HepG2 (cell line): ENCODE results near the gene MAP2K7. TPM values are rescaled to one million over a fixed set of nuclear protein-coding genes. Genes with fewer than 3 reads are reported as not detected.

Source experiments
- ATAC-seq: fragments of 200-7000 bp; cut with Tn5 transposase; 3 replicates; pipeline ENCODE4 v1.9.1; 2020; ENCODE audit warnings: mild to moderate bottlenecking, moderate library complexity
- BruUV-seq: library from RNA; stranded (reverse); fragments of 400-500 nt; replicated peaks from 2 replicates; lab custom pipeline; 2021; lab: Mats Ljungman, UMichigan
- CTCF ChIA-PET: fragments of 300-600 bp; formaldehyde crosslinking; extraction: SDS; loops from one replicate; lab custom pipeline; 2021; ENCODE audit warnings: low total read pairs, inconsistent platforms, low intra/inter-chr PET ratio; lab: Yijun Ruan, JAX
- POLR2A ChIA-PET: fragments of 350-600 bp; sonication (Branson Sonifier 250); formaldehyde crosslinking; loops from one replicate; lab custom pipeline; 2020; ENCODE audit warnings: antibody characterized with exemption, inconsistent platforms; lab: Yijun Ruan, JAX
- DNase-seq: peaks from one replicate; pipeline ENCODE4 v3.0.0-alpha.2; 2015; ENCODE audit warnings: low spot score
- FAIRE-seq: peaks from 3 replicates; lab custom pipeline; 2011; peaks lifted over from hg19 to GRCh38; lab: Jason Lieb, UNC
- H2AFZ ChIP-seq: one replicate; pipeline ENCODE4 v1.6.1; 2011; ENCODE audit warnings: low read length, inconsistent platforms
- H3K27ac ChIP-seq: fragments of 300-600 bp; 3 replicates; pipeline ENCODE4 v1.8.0; 2011; ENCODE audit warnings: mixed run types, mild to moderate bottlenecking, mixed read lengths, low read length, inconsistent platforms; ENCODE audit not compliant: insufficient read depth; ENCODE audit errors: extremely low read length
- H3K27me3 ChIP-seq, 2 experiments: fragments of 200-600 bp in 1 of 2; 2 replicates in 1 of 2; 3 replicates in 1 of 2; pipeline versions ENCODE4 v1.6.0 to v1.8.0; 2011; ENCODE audit warnings: low read length in 2 of 2, mild to moderate bottlenecking in 2 of 2, moderate library complexity in 2 of 2, inconsistent platforms in 1 of 2; ENCODE audit not compliant: insufficient read depth in 2 of 2, control insufficient read depth in 1 of 2
- H3K36me3 ChIP-seq, 2 experiments: fragments of 200-600 bp in 1 of 2; replicated peaks in 1 of 2; 2 replicates in 1 of 2; 3 replicates in 1 of 2; pipeline versions ENCODE4 v1.5.1 to v1.8.0; 2011; ENCODE audit warnings: low read length in 2 of 2, inconsistent platforms in 1 of 2; ENCODE audit not compliant: insufficient read depth in 2 of 2, control insufficient read depth in 1 of 2
- H3K4me1 ChIP-seq: 2 replicates; pipeline ENCODE4 v1.5.1; 2012; ENCODE audit warnings: low read length, inconsistent platforms; ENCODE audit not compliant: insufficient read depth
- H3K4me2 ChIP-seq: 2 replicates; pipeline ENCODE4 v1.6.0; 2011; ENCODE audit warnings: low read depth, low read length, inconsistent platforms
- H3K4me3 ChIP-seq, 3 experiments: fragments of 200-600 bp in 1 of 3; sonication (generic), shearing (Covaris generic) in 1 of 3; replicated peaks in 1 of 3; 2 replicates each; pipeline ENCODE4 v1.5.1; 2011 to 2016; ENCODE audit warnings: low read length in 3 of 3, inconsistent platforms in 2 of 3, low read depth in 2 of 3, mild to moderate bottlenecking in 2 of 3, control low read depth in 1 of 3, mixed read lengths in 1 of 3; ENCODE audit not compliant: insufficient read depth in 1 of 3
- H3K79me2 ChIP-seq: one replicate; pipeline ENCODE4 v1.6.1; 2011; ENCODE audit warnings: low read length, inconsistent platforms; ENCODE audit not compliant: insufficient read depth
- H3K9ac ChIP-seq: 2 replicates; pipeline ENCODE4 v1.6.0; 2011; ENCODE audit warnings: mild to moderate bottlenecking, low read depth, low read length, inconsistent platforms; ENCODE audit not compliant: insufficient read depth
- H3K9me3 ChIP-seq: 2 replicates; pipeline ENCODE4 v1.5.1; 2012; ENCODE audit warnings: mild to moderate bottlenecking, low read length
- H4K20me1 ChIP-seq: 2 replicates; pipeline ENCODE4 v1.6.0; 2011; ENCODE audit warnings: inconsistent platforms, mild to moderate bottlenecking, low read length, moderate library complexity; ENCODE audit not compliant: insufficient read depth
- AGO2 ChIP-seq: fragments of 200-400 bp; formaldehyde crosslinking; optimal IDR thresholded peaks from 2 replicates; pipeline ENCODE3; 2017; ENCODE audit warnings: mild to moderate bottlenecking, low read depth, low read length, moderate library complexity
- HOXA3 ChIP-seq: sonication (generic); formaldehyde crosslinking; IDR thresholded peaks from 2 replicates; pipeline ENCODE4 v1.5.0; 2020; ENCODE audit warnings: missing genetic modification reagents
- KLF6 ChIP-seq: IDR thresholded peaks from 2 replicates; pipeline ENCODE4 v1.8.0; 2016; ENCODE audit warnings: missing biosample characterization, missing genetic modification reagents
- MED1 ChIP-seq: sonication (generic); formaldehyde crosslinking; IDR thresholded peaks from 2 replicates; pipeline ENCODE4 v1.4.0; 2020; ENCODE audit warnings: missing genetic modification reagents
- MTA3 ChIP-seq: sonication (generic); formaldehyde crosslinking; IDR thresholded peaks from 2 replicates; pipeline ENCODE4 v1.4.0; 2020; ENCODE audit warnings: missing genetic modification reagents
- RARA ChIP-seq: IDR thresholded peaks from 2 replicates; pipeline ENCODE4 v1.6.1; 2016; ENCODE audit warnings: missing genetic modification reagents, missing compliant biosample characterization
- SIX4 ChIP-seq: sonication (generic); formaldehyde crosslinking; IDR thresholded peaks from 2 replicates; pipeline ENCODE4 v1.4.0; 2020; ENCODE audit warnings: missing genetic modification reagents
- SSRP1 ChIP-seq: IDR thresholded peaks from 2 replicates; pipeline ENCODE4 v1.6.1; 2016; ENCODE audit warnings: control low read depth
- TEAD3 ChIP-seq: optimal IDR thresholded peaks from 2 replicates; pipeline ENCODE3; 2016; ENCODE audit warnings: borderline replicate concordance
- THAP9 ChIP-seq: sonication (generic); formaldehyde crosslinking; IDR thresholded peaks from 2 replicates; pipeline ENCODE4; 2020; ENCODE audit warnings: missing genetic modification reagents, mild to moderate bottlenecking, borderline replicate concordance
- TP53 ChIP-seq: sonication (generic); formaldehyde crosslinking; conservative IDR thresholded peaks from 2 replicates; pipeline ENCODE4 v1.4.0; 2020; ENCODE audit warnings: missing genetic modification reagents
- ZNF274 ChIP-seq: sonication (generic); formaldehyde crosslinking; IDR thresholded peaks from 2 replicates; pipeline ENCODE4 v1.5.1; 2020; ENCODE audit warnings: mild to moderate bottlenecking, missing genetic modification reagents
- ZNF326 ChIP-seq: sonication (generic); formaldehyde crosslinking; IDR thresholded peaks from 2 replicates; pipeline ENCODE4 v1.4.0; 2020; ENCODE audit warnings: missing genetic modification reagents, borderline replicate concordance
- ZNF652 ChIP-seq: IDR thresholded peaks from 2 replicates; pipeline ENCODE4 v1.6.1; 2016; ENCODE audit warnings: low read depth, borderline replicate concordance
- ZNF672 ChIP-seq: sonication (generic); formaldehyde crosslinking; IDR thresholded peaks from 2 replicates; pipeline ENCODE4 v1.8.1; 2022; ENCODE audit warnings: missing genetic modification reagents
- ZNF841 ChIP-seq: sonication (generic); formaldehyde crosslinking; IDR thresholded peaks from 2 replicates; pipeline ENCODE4 v1.8.1; 2023; ENCODE audit warnings: missing genetic modification reagents, borderline replicate concordance
- ZSCAN21 ChIP-seq: sonication (generic); formaldehyde crosslinking; IDR thresholded peaks from 2 replicates; pipeline ENCODE4 v1.8.0; 2022; ENCODE audit warnings: mild to moderate bottlenecking, missing genetic modification reagents, moderate library complexity, borderline replicate concordance
- whole genome bisulfite sequencing: methylation state at CpG from one replicate; pipeline ENCODE4 v1.1.6; 2017; ENCODE audit warnings: low lambda C conversion rate; 5-methylcytosine and 5-hydroxymethylcytosine counted together
- in situ Hi-C: cut with HindIII; loops from 2 replicates; pipeline ENCODE4 v1.10.0; 2017; ENCODE audit warnings: low pct_unique_long_range_greater_than_20kb; ENCODE audit not compliant: extremely low pct_ligation_motif_present
- intact Hi-C: fragments of 100-400 bp; cut with micrococcal nuclease; formaldehyde crosslinking; loops from one replicate; pipeline ENCODE4 v1.10.0; 2022; ENCODE audit not compliant: unreplicated experiment
- polyA plus RNA-seq, 8 experiments: library from polyadenylated mRNA; depleted of rRNA in 3 of 8; stranded (reverse) in 7 of 8; unstranded in 1 of 8; fragments of >200 nt; fragmentation: Illumina TruSeq in 4 of 8; extraction: Trizol in 4 of 8; gene quantifications; 2 replicates each; pipeline versions ENCODE4 v1.2.1 to v1.2.3, GENCODE V29; 2011 to 2016; ENCODE audit warnings: low read depth in 4 of 8, missing spikeins in 1 of 8, mixed read lengths in 1 of 8; ENCODE audit not compliant: insufficient read depth in 1 of 8
- total RNA-seq, 5 experiments: library from RNA; depleted of rRNA; stranded (reverse); fragments of >200 nt; fragmentation: Illumina TruSeq; extraction: Trizol; gene quantifications; 2 replicates each; pipeline ENCODE4 v1.2.3, GENCODE V29; 2016; ENCODE audit warnings: low read depth in 1 of 5

The MAP2K7 gene
- total and polyA plus RNA-seq, 2 of the 13 experiments (the other 11 are each of a cell fraction or from before 2014, with no cell fraction given) = 9.0 to 10.8 TPM

- no peak for TF ChIP-seq HOXA3 (CRISPR knock-in tag)
- no peak for TF ChIP-seq KLF6 (CRISPR knock-in tag)
- TF ChIP-seq MTA3 (CRISPR knock-in tag) = no peak
- TF ChIP-seq AGO2 = no peak
Observed at GRCh38 chr19:7855426-7856108, 48.1 kb upstream of the MAP2K7 start (continued).

GRCh38 chr19:7856109-7856591 is 47.5 kb upstream of the MAP2K7 start:
- CTCF ChIA-PET = no interaction called here
- in situ Hi-C loops (no loop called here), intact Hi-C loops (no loop called here)
- H3K4me2 ChIP-seq = no peak overlapping the region
- 70% methylated on average over 12 of the region's 16 CpGs for WGBS
- H2AFZ ChIP-seq = no peak overlapping the region
- peaks cover 24% of the 10 kb centered on the region for H3K4me1 ChIP-seq
- H3K36me3 ChIP-seq = no peaks in the 10 kb centered on the region
- no peaks in the 10 kb centered on the region for H4K20me1 ChIP-seq
- no peak overlapping the region for H3K9ac ChIP-seq
- H3K9me3 ChIP-seq = no peaks in the 10 kb centered on the region
- FAIRE-seq = no peak
- BruUV-seq = no TSS peak
- TF ChIP-seq THAP9 (CRISPR knock-in tag) (no peak), TP53 (no peak), SSRP1 (CRISPR knock-in tag) (no peak), ZNF274 (CRISPR knock-in tag) (no peak), ZNF326 (CRISPR knock-in tag) (no peak), ZSCAN21 (no peak), ZNF841 (CRISPR knock-in tag) (no peak), RARA (CRISPR knock-in tag) (no peak), ZNF652 (CRISPR knock-in tag) (no peak), MED1 (CRISPR knock-in tag) (no peak), SIX4 (no peak), TEAD3 (CRISPR knock-in tag) (no peak), ZNF672 (no peak)
- TF ChIP-seq, all 625 proteins: peak for 0
- H3K4me3 ChIP-seq = no peak overlapping the region
- POLR2A ChIA-PET = no interaction called here
- H3K27ac ChIP-seq = no peak overlapping the region
- no peaks in the 10 kb centered on the region; a peak in 1 of 5 replicates for H3K27me3 ChIP-seq
- H3K79me2 ChIP-seq = no peaks in the 10 kb centered on the region
- no peak for DNase-seq
- ATAC-seq = no peak
